HG03575 (cell line): ENCODE data around the gene PRDM4.
"Not testable (repeated sequence)": the region's sequence is repeated elsewhere in the genome, so short reads cannot be mapped to it uniquely, and the experiment has no call there.

Source experiments
- ATAC-seq: cut with Tn5 transposase; IDR thresholded peaks from one replicate; pipeline ENCODE4 v1.9.1; 2021; ENCODE audit not compliant: unreplicated experiment, insufficient number of reproducible peaks, low FRiP score; ENCODE audit errors: extremely low read depth

The PRDM4 gene

GRCh38 chr12:107715780-107716179, 45.2 kb downstream of the PRDM4 start:
- ATAC-seq = no peak

DNA sequence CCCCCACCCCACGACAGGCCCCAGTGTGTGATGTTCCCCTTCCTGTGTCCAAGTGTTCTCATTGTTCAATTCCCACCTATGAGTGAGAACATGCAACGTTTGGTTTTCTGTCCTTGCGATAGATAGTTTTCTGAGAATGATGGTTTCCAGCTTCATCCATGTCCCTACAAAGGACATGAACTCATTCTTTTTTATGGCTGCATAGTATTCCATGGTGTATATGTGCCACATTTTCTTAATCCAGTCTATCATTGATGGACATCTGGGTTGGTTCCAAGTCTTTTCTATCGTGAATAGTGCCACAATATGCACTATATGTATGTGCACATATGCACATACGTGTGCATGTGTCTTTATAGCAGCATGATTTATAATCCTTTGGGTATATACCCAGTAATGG, 55.4 kb downstream of the PRDM4 start:
- not testable (repeated sequence) for ATAC-seq

DNA sequence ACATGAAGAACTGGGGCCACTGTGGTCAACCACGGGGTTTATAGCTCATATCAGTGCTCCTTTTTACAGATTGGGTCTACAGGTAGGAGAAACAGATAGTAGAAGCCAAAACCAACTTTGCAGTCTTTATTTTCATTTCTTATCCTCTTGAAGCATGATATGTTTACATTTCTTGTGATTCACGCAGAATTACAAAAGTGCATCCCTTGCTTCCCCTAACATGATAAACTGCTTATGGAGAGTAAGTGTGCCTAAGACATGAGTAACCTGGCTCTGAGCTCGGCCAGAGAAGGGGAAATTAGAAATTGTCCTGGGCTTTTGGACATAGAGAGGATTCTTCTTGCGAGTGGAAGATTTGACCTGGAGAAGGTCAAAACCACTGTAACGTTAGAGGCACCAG, 56.9 kb downstream of the PRDM4 start:
- no peak for ATAC-seq

- ATAC-seq = no peak
Observed at GRCh38 chr12:107702106-107702505, 58.8 kb downstream of the PRDM4 start.

GRCh38 chr12:107695772-107696171, 65.2 kb downstream of the PRDM4 start:
- ATAC-seq = not testable (repeated sequence)

DNA sequence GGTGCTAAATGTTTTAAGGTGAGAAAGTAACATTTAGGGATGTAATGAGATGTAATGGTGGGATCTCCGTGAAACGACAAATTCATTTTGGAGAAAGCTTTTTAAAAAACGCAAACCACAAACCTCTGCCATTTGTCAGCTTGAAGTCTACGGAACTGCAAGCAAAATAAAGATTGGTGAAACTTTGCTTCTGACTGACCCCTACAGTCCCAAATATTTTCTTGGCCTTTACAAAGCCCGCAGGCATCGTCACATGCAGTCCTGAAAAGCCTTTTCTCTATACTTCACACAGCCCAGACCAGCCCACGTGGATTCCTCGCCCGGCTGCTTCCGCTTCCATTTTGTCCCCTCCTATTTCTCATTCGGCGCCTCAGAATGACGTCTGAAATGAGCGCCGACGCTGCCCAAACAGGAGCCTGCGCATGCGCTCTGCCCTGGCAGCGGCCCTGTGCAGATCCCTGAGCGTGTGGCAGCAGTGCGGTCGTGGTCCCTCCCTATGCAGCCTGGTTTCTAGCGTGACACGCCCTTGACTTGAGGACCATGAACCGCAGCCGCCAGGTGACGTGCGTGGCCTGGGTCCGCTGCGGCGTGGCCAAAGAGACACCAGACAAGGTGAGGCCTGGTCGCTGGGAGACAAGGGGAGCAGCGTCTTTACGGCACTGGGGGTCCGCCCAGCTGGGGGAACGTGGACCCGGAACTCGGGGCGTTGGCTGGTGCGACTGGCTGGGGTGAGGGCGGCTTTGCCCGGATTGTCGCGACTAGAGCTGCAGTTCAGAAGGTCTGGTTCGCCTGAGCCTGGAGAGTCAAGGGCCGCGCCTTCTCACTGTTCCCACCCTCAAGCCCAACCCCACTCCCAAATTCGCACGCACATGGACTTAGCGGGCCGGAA, 75.3 kb downstream of the PRDM4 start, which contains the start of gene PWP1:
Gene PWP1, plus strand, starts transcription at position 440 of the 889 bp plus-strand sequence. Its CDS starts 101 bp downstream, at position 541.
- ATAC-seq = no peak

DNA sequence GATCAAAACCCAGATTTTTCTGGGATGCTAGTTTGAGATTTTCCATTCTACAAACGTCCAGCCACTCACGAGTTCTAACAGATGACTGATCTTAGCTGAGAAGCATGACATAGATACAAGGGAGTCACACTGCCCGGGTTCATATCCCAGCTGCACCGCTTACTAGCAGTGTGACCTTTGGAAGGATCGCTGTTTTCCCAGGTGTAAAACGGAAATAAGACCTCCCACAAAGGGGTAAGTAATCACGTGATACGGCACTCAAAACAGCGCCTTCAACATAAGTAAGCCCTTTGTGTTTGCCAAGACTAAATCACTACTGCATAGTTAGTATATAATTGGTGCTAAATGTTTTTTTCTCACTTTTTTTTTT, 76.0 kb downstream of the PRDM4 start:
- no peak for ATAC-seq

DNA sequence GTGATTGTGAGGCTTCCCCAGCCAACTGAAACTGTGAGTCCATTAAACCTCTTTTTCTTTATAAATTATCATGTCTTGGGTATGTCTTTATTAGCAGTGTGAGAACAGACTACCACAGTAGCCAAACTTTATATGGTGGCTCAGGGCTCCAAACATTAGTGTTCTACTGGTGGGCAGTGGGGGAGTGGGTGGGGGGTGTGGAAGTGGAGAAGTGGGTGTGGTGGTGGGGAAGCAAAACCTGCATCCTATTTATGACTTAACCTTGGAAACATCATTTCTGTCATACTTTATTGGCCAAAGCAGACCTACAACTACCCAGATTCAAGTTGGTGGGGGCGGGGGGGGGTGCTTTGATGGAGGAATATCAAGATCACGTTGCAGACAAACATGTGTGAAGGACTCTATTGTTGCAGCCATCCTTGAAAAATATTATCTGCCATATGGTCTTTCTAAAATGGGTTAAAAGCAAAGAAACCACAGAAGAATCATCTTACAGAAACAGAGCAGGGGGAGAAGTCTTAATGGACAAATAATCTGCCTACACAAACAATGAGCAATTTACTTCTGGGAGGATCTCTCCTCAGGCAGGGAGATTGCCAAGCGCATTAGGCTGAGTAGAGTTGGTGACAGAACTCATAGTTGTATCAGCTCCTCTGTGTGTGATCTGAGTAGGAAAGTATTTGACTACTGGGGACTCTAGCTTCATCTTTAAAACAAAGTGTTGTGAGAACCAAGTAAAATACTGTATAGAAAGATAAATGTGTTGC, 76.7 kb downstream of the PRDM4 start:
- no peak for ATAC-seq
